ENCODE measurements around the gene MST1.

GRCh38 chr3:49669352-49669751, 19.9 kb downstream of the MST1 start:
- TF ChIP-seq, protein P1, sequence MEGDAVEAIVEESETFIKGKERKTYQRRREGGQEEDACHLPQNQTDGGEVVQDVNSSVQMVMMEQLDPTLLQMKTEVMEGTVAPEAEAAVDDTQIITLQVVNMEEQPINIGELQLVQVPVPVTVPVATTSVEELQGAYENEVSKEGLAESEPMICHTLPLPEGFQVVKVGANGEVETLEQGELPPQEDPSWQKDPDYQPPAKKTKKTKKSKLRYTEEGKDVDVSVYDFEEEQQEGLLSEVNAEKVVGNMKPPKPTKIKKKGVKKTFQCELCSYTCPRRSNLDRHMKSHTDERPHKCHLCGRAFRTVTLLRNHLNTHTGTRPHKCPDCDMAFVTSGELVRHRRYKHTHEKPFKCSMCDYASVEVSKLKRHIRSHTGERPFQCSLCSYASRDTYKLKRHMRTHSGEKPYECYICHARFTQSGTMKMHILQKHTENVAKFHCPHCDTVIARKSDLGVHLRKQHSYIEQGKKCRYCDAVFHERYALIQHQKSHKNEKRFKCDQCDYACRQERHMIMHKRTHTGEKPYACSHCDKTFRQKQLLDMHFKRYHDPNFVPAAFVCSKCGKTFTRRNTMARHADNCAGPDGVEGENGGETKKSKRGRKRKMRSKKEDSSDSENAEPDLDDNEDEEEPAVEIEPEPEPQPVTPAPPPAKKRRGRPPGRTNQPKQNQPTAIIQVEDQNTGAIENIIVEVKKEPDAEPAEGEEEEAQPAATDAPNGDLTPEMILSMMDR (IDR thresholded peaks at IDR 0.05), result no peak
- TF ChIP-seq POLR2A (IDR thresholded peaks at IDR 0.05), result no peak

All from thyroid gland (tissue), 4 donors.